GM12878 (cell line): Measurements from ENCODE around the gene PGRMC1. TPM values are rescaled to one million over a fixed set of nuclear protein-coding genes. Genes with fewer than 3 reads are reported as not detected.

Experiments
- ATAC-seq: fragments of 200-7000 bp; cut with Tn5 transposase; 3 replicates; pipeline ENCODE4 v1.9.1; 2020; ENCODE audit warnings: mild to moderate bottlenecking, moderate library complexity
- BruUV-seq: library from RNA; stranded (reverse); fragments of 400-500 nt; replicated peaks from 2 replicates; lab custom pipeline; 2021; lab: Mats Ljungman, UMichigan
- CTCF ChIA-PET: fragments of 300-600 bp; sonication (Branson Sonifier 250); formaldehyde crosslinking; extraction: SDS; loops from one replicate; lab custom pipeline; 2021; ENCODE audit warnings: inconsistent platforms; lab: Yijun Ruan, JAX
- POLR2A ChIA-PET: fragments of 350-600 bp; formaldehyde crosslinking; extraction: SDS; loops from one replicate; lab custom pipeline; 2021; ENCODE audit warnings: inconsistent platforms; lab: Charles Lee
- RAD21 ChIA-PET: fragments of 300-600 bp; sonication (Branson Sonifier 250); formaldehyde crosslinking; loops from one replicate; lab custom pipeline; 2023; ENCODE audit warnings: antibody characterized with exemption; ENCODE audit not compliant: unreplicated experiment; lab: Charles Lee
- SMC1A ChIA-PET: fragments of 300-600 bp; sonication (Branson Sonifier 250); formaldehyde crosslinking; loops from one replicate; lab custom pipeline; 2023; ENCODE audit not compliant: unreplicated experiment, uncharacterized antibody; lab: Charles Lee
- DNase-seq: peaks from one replicate; pipeline ENCODE4 v3.0.0-alpha.2; 2011; ENCODE audit warnings: low read depth, low spot score
- FAIRE-seq: peaks from 3 replicates; lab custom pipeline; 2011; peaks lifted over from hg19 to GRCh38; lab: Jason Lieb, UNC
- H2AFZ ChIP-seq: 2 replicates; pipeline ENCODE4 v1.6.0; 2011; ENCODE audit warnings: low read depth, low read length, control low read depth; ENCODE audit not compliant: control insufficient read depth
- H3K27ac ChIP-seq: 2 replicates; pipeline ENCODE4 v1.5.1; 2011; ENCODE audit warnings: control low read depth; ENCODE audit not compliant: control insufficient read depth, insufficient read depth
- H3K27me3 ChIP-seq, 2 experiments: replicated peaks in 1 of 2; 2 replicates each; pipeline versions ENCODE4 v1.6.0 to v1.6.1; 2011; ENCODE audit warnings: low read length in 1 of 2; ENCODE audit not compliant: control insufficient read depth in 2 of 2, insufficient read depth in 2 of 2
- H3K36me3 ChIP-seq, 2 experiments: 2 replicates each; pipeline ENCODE4 v1.5.1; 2011; ENCODE audit warnings: low read length in 1 of 2; ENCODE audit not compliant: control insufficient read depth in 2 of 2, insufficient read depth in 2 of 2
- H3K4me1 ChIP-seq: 2 replicates; pipeline ENCODE4 v1.6.1; 2011; ENCODE audit warnings: mild to moderate bottlenecking, low read length, moderate library complexity, mixed read lengths; ENCODE audit not compliant: control insufficient read depth, insufficient read depth
- H3K4me2 ChIP-seq: 2 replicates; pipeline ENCODE4 v1.6.0; 2011; ENCODE audit warnings: control low read depth; ENCODE audit not compliant: control insufficient read depth, insufficient read depth
- H3K4me3 ChIP-seq: fragments of 200-600 bp; sonication (generic); 2 replicates; pipeline ENCODE4 v1.5.1; 2016
- H3K79me2 ChIP-seq: 2 replicates; pipeline ENCODE4 v1.6.0; 2011; ENCODE audit warnings: low read length; ENCODE audit not compliant: control insufficient read depth, insufficient read depth
- H3K9ac ChIP-seq: 2 replicates; pipeline ENCODE4 v1.8.0; 2011; ENCODE audit warnings: low read length, control low read depth, mixed read lengths; ENCODE audit not compliant: control insufficient read depth, insufficient read depth
- H3K9me3 ChIP-seq: replicated peaks from 3 replicates; pipeline ENCODE4 v1.5.1; 2011; ENCODE audit warnings: mild to moderate bottlenecking, low read length; ENCODE audit not compliant: control insufficient read depth, insufficient read depth
- H4K20me1 ChIP-seq: 2 replicates; pipeline ENCODE4 v1.6.0; 2011; ENCODE audit not compliant: control insufficient read depth, insufficient read depth
- BCL11A ChIP-seq: IDR thresholded peaks from 2 replicates; pipeline ENCODE4 v1.6.1; 2011; ENCODE audit warnings: low read depth, low read length
- CBX5 ChIP-seq: sonication (generic); IDR thresholded peaks from 2 replicates; pipeline ENCODE4 v1.6.1; 2016; ENCODE audit warnings: low read depth, moderate library complexity, mild to moderate bottlenecking, inconsistent platforms
- IKZF1 ChIP-seq: fragments of 450-650 bp; conservative IDR thresholded peaks from 2 replicates; pipeline ENCODE4 v1.6.1; 2017; ENCODE audit warnings: antibody characterized with exemption, mild to moderate bottlenecking
- NR2F1 ChIP-seq: fragments of 450-650 bp; conservative IDR thresholded peaks from 2 replicates; pipeline ENCODE4 v1.6.1; 2017; ENCODE audit warnings: mild to moderate bottlenecking
- POLR2AphosphoS5 ChIP-seq: IDR thresholded peaks from 2 replicates; pipeline ENCODE4 v1.6.1; 2011; ENCODE audit warnings: mild to moderate bottlenecking, low read length, inconsistent platforms
- RAD21 ChIP-seq: IDR thresholded peaks from 2 replicates; pipeline ENCODE4 v1.6.1; 2011; ENCODE audit warnings: mild to moderate bottlenecking, low read depth, low read length, moderate library complexity; ENCODE audit not compliant: insufficient read depth
- SMAD5 ChIP-seq: IDR thresholded peaks from 2 replicates; pipeline ENCODE4 v1.6.1; 2016; ENCODE audit warnings: antibody characterized with exemption, low read depth
- SMC3 ChIP-seq: IDR thresholded peaks from 2 replicates; pipeline ENCODE4 v1.6.1; 2011; ENCODE audit warnings: low read length, improper control_type of control experiment, borderline replicate concordance
- SP1 ChIP-seq: IDR thresholded peaks from one replicate; pipeline ENCODE4 v1.6.1; 2011; ENCODE audit warnings: low read depth, low read length
- SPI1 ChIP-seq: IDR thresholded peaks from 2 replicates; pipeline ENCODE4 v1.6.1; 2011; ENCODE audit warnings: low read depth, mild to moderate bottlenecking, low read length, moderate library complexity, borderline replicate concordance; ENCODE audit not compliant: insufficient read depth
- SREBF1 ChIP-seq: IDR thresholded peaks from 2 replicates; pipeline ENCODE4 v1.6.1; 2012; ENCODE audit warnings: mild to moderate bottlenecking, low read length
- ZBTB33 ChIP-seq: fragments of 450-650 bp; IDR thresholded peaks from 2 replicates; pipeline ENCODE4 v1.6.1; 2017; ENCODE audit warnings: mild to moderate bottlenecking
- ZNF217 ChIP-seq: fragments of 450-650 bp; IDR thresholded peaks from 2 replicates; pipeline ENCODE4 v1.6.1; 2017; ENCODE audit warnings: antibody characterized with exemption, mild to moderate bottlenecking
- WGBS: methylation state at CpG from one replicate; pipeline ENCODE4 v1.1.6; 2016; ENCODE audit warnings: low lambda C conversion rate; ENCODE audit not compliant: insufficient replicate concordance, insufficient coverage; ENCODE audit errors: missing lambda C conversion rate; 5-methylcytosine and 5-hydroxymethylcytosine counted together
- in situ Hi-C: fragments of 300-500 bp; cut with MboI; formaldehyde crosslinking; loops from 9 replicates; pipeline ENCODE4 v1.14.3; 2018; ENCODE audit warnings: mixed read lengths
- intact Hi-C: fragments of 100-400 bp; cut with micrococcal nuclease; formaldehyde crosslinking; loops from one replicate; pipeline ENCODE4 v1.14.2; 2022; ENCODE audit not compliant: unreplicated experiment
- polyA plus RNA-seq, 11 experiments: library from polyadenylated mRNA; depleted of rRNA in 4 of 11; unstranded in 6 of 11; stranded (reverse) in 5 of 11; fragments of >200 nt; fragmentation: Nextera tagmentation in 4 of 11; fragmentation: Illumina TruSeq in 1 of 11; extraction: Ambion mirVana in 4 of 11; extraction: Trizol in 1 of 11; gene quantifications; 1 replicate in 1 of 11; 2 replicates in 10 of 11; pipeline versions ENCODE4 v1.2.1 to v1.2.3, GENCODE V29; 2011 to 2016; ENCODE audit warnings: inconsistent platforms in 2 of 11, missing spikeins in 2 of 11, low read depth in 1 of 11
- total RNA-seq, 4 experiments: library from RNA; depleted of rRNA in 3 of 4; stranded (reverse); fragments of >200 nt in 3 of 4; fragmentation: Illumina TruSeq in 1 of 4; extraction: Trizol in 1 of 4; gene quantifications; 2 replicates each; pipeline versions ENCODE4 v1.2.1 to v1.2.3, GENCODE V29; 2013 to 2021
- TF ChIP-seq, protein P1 (sequence below), 3 experiments: IDR thresholded peaks in 2 of 3; conservative IDR thresholded peaks in 1 of 3; 2 replicates each; pipeline ENCODE4 v1.5.1; 2011; ENCODE audit warnings: low read depth in 3 of 3, low read length in 3 of 3, mild to moderate bottlenecking in 3 of 3, control low read depth in 2 of 3, moderate library complexity in 2 of 3, inconsistent platforms in 1 of 3, mixed read lengths in 1 of 3; ENCODE audit not compliant: control insufficient read depth in 2 of 3, insufficient read depth in 1 of 3; ENCODE audit errors: extremely low read depth in 1 of 3

The PGRMC1 gene
- total and polyA plus RNA-seq, 10 of the 15 experiments (the other 5 are each of a cell fraction or from before 2014, with no cell fraction given), result 13.6 to 60.9 (median 43.3) TPM

- BruUV-seq, result no TSS peak
- ATAC-seq (no peak), DNase-seq (no peak), FAIRE-seq (no peak)
- TF ChIP-seq SPI1, result no peak
- Histone ChIP-seq H3K79me2 (no peaks in the 10 kb centered on the region), H3K36me3 (no peaks in the 10 kb centered on the region), H3K27me3 (no peaks in the 10 kb centered on the region; a peak in 1 of 4 replicates), H3K9me3 (no peaks in the 10 kb centered on the region), H3K4me2 (no peak overlapping the region), H3K27ac (no peak overlapping the region), H3K4me3 (no peak overlapping the region), H3K9ac (no peak overlapping the region), H4K20me1 (no peaks in the 10 kb centered on the region), H3K4me1 (no peaks in the 10 kb centered on the region), H2AFZ (no peak overlapping the region)
- ChIA-PET SMC1A (interaction anchor here (1.7 to 1.9 kb wide), 2 partner anchors 12 to 23 kb away, joined by 3 to 4 read pairs; no protein-coding TSS in a partner anchor), POLR2A (no interaction called here), RAD21 (no interaction called here), CTCF (no interaction called here)
- in situ Hi-C loops, result no loop called here
- intact Hi-C loops, result no loop called here
- 69% methylated on average over 2 of the region's 2 CpGs for WGBS
Observed at GRCh38 chrX:119252716-119253115, 16.6 kb downstream of the PGRMC1 start.

- Histone ChIP-seq H3K27me3 (no peaks in the 10 kb centered on the region), H4K20me1 (no peaks in the 10 kb centered on the region), H3K27ac (no peak overlapping the region), H3K4me2 (no peak overlapping the region), H3K36me3 (no peaks in the 10 kb centered on the region), H3K9ac (no peak overlapping the region), H3K4me1 (no peaks in the 10 kb centered on the region), H2AFZ (no peak overlapping the region), H3K9me3 (no peaks in the 10 kb centered on the region), H3K79me2 (no peaks in the 10 kb centered on the region), H3K4me3 (no peak overlapping the region)
- ChIA-PET POLR2A (no interaction called here), RAD21 (interaction anchor here (0.6 kb wide), 1 partner anchor 1059 kb away, joined by 3 read pairs; no protein-coding TSS in a partner anchor), CTCF (interaction anchor here (1.0 to 2.2 kb wide), 6 partner anchors 8 to 148 kb away, joined by 3 to 23 read pairs (median 4); no protein-coding TSS in a partner anchor), SMC1A (interaction anchor here (0.6 to 1.5 kb wide), 5 partner anchors 8 to 709 kb away, joined by 3 to 9 read pairs (median 5); no protein-coding TSS in a partner anchor)
- ATAC-seq (peak; percentile 74), FAIRE-seq (no peak), DNase-seq (no peak)
- in situ Hi-C loops, result no loop called here
- WGBS, result 1% methylated on average over 5 of the region's 5 CpGs
- BruUV-seq, result no TSS peak
- intact Hi-C loops, result loop anchor here (1.0 to 5.0 kb wide), 2 partner anchors 134 to 147 kb away; no protein-coding TSS in a partner anchor
- TF ChIP-seq SP1 (no peak), POLR2AphosphoS5 (no peak), SMC3 (peak; percentile 69), SMAD5 (no peak), ZBTB33 (no peak), ZNF217 (no peak), SREBF1 (no peak), NR2F1 (no peak), RAD21 (peak; percentile 58), IKZF1 (no peak), CBX5 (no peak), BCL11A (no peak)
- TF ChIP-seq, protein P1, sequence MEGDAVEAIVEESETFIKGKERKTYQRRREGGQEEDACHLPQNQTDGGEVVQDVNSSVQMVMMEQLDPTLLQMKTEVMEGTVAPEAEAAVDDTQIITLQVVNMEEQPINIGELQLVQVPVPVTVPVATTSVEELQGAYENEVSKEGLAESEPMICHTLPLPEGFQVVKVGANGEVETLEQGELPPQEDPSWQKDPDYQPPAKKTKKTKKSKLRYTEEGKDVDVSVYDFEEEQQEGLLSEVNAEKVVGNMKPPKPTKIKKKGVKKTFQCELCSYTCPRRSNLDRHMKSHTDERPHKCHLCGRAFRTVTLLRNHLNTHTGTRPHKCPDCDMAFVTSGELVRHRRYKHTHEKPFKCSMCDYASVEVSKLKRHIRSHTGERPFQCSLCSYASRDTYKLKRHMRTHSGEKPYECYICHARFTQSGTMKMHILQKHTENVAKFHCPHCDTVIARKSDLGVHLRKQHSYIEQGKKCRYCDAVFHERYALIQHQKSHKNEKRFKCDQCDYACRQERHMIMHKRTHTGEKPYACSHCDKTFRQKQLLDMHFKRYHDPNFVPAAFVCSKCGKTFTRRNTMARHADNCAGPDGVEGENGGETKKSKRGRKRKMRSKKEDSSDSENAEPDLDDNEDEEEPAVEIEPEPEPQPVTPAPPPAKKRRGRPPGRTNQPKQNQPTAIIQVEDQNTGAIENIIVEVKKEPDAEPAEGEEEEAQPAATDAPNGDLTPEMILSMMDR (IDR thresholded peaks at IDR 0.05 in 2 of 3, conservative IDR thresholded peaks at IDR 0.05 in 1 of 3; ENCODE audit: control insufficient read depth in 2 of 3, extremely low read depth in 1 of 3, insufficient read depth in 1 of 3, low read depth in 3 of 3, low read length in 3 of 3), result peak; percentile 72 to 85 (median 82)
Observed at GRCh38 chrX:119266364-119266995, 30.4 kb downstream of the PGRMC1 start.
